Activated T-helper 1 cell treated with anti-CD3 and anti-CD28 coated beads, Interleukin-12 subunit alpha, Interleukin-12 subunit beta, Interleukin-2, Interleukin-4 antibody, amounts not matched to agents 30 ng/mL and 10 ng/mL and 1 ng/mL, durations not matched to agents 14 hours and 24 hours and 36 hours (primary cell): ENCODE results near the gene AK2. TPM values are rescaled to one million over a fixed set of nuclear protein-coding genes. Genes with fewer than 3 reads are reported as not detected.
"Not testable (repeated sequence)": the region's sequence is repeated elsewhere in the genome, so short reads cannot be mapped to it uniquely, and the experiment has no call there.

Experiments
- DNase-seq: peaks from one replicate; pipeline ENCODE4 v3.0.0; 2021; ENCODE audit warnings: low spot score
- H3K27ac Mint-ChIP-seq: one replicate; pipeline ENCODE4 v1.8.0; 2021; ENCODE audit warnings: mild to moderate bottlenecking, mixed read lengths
- H3K27me3 Mint-ChIP-seq: one replicate; pipeline ENCODE4 v1.8.0; 2022; ENCODE audit warnings: mild to moderate bottlenecking, moderate library complexity, mixed read lengths; ENCODE audit not compliant: insufficient read depth
- H3K36me3 Mint-ChIP-seq: one replicate; pipeline ENCODE4 v1.8.0; 2021; ENCODE audit warnings: low read depth, mixed read lengths
- H3K4me1 Mint-ChIP-seq: one replicate; pipeline ENCODE4 v1.8.0; 2021; ENCODE audit warnings: low read depth, mixed read lengths
- H3K4me3 Mint-ChIP-seq: one replicate; pipeline ENCODE4 v1.8.0; 2021; ENCODE audit warnings: mild to moderate bottlenecking, moderate library complexity, mixed read lengths
- H3K9me3 Mint-ChIP-seq: one replicate; pipeline ENCODE4 v1.8.0; 2021; ENCODE audit warnings: mixed read lengths
- intact Hi-C: fragments of 100-400 bp; cut with micrococcal nuclease; formaldehyde crosslinking; loops from one replicate; pipeline ENCODE4 v1.15.1; 2024
- total RNA-seq: library from RNA; stranded (reverse); gene quantifications from 2 replicates; pipeline ENCODE4 v1.2.3, GENCODE V29; 2022

AK2 gene
- total RNA-seq, 1 donor from 2014 or later: 400 TPM

GRCh38 chr1:32984455-32985171, 52.1 kb downstream of the AK2 start:
- intact Hi-C loops: loop anchor here (5.0 to 10.0 kb wide), 3 partner anchors 167 to 730 kb away; partner anchors contain the start of genes LCK, S100PBP and YARS1
- H3K4me3 Mint-ChIP-seq: peak overlapping the region; percentile 43
- peak; percentile 71 for DNase-seq
- no peaks in the 10 kb centered on the region for H3K9me3 Mint-ChIP-seq
- no peaks in the 10 kb centered on the region for H3K27me3 Mint-ChIP-seq
- peaks cover 91% of the 10 kb centered on the region for H3K4me1 Mint-ChIP-seq
- H3K27ac Mint-ChIP-seq: peak overlapping the region; percentile 92
- H3K36me3 Mint-ChIP-seq: peaks cover 18% of the 10 kb centered on the region

- no peak for DNase-seq
- no peaks in the 10 kb centered on the region for H3K27me3 Mint-ChIP-seq
- peak overlapping the region; percentile 43 for H3K4me3 Mint-ChIP-seq
- intact Hi-C loops: loop anchor here (5.0 to 10.0 kb wide), 3 partner anchors 167 to 729 kb away; partner anchors contain the start of genes LCK, S100PBP and YARS1
- H3K9me3 Mint-ChIP-seq: no peaks in the 10 kb centered on the region
- H3K4me1 Mint-ChIP-seq: peaks cover 90% of the 10 kb centered on the region
- peaks cover 19% of the 10 kb centered on the region for H3K36me3 Mint-ChIP-seq
- H3K27ac Mint-ChIP-seq: peak overlapping the region; percentile 92
Observed at GRCh38 chr1:32984090-32984454, 52.6 kb downstream of the AK2 start.

- H3K27ac Mint-ChIP-seq: peak overlapping the region; percentile 92
- peaks cover 84% of the 10 kb centered on the region for H3K4me1 Mint-ChIP-seq
- H3K9me3 Mint-ChIP-seq: no peaks in the 10 kb centered on the region
- intact Hi-C loops: loop anchor here (5.0 to 10.0 kb wide), 3 partner anchors 166 to 728 kb away; partner anchors contain the start of genes LCK, S100PBP and YARS1
- no peak for DNase-seq
- peak overlapping the region; percentile 3 for H3K4me3 Mint-ChIP-seq
- H3K27me3 Mint-ChIP-seq: no peaks in the 10 kb centered on the region
- peaks cover 17% of the 10 kb centered on the region for H3K36me3 Mint-ChIP-seq
Observed at GRCh38 chr1:32983020-32983419, 53.7 kb downstream of the AK2 start.

GRCh38 chr1:32981003-32981901, 55.4 kb downstream of the AK2 start:
- Mint-ChIP-seq H3K4me3 (peak overlapping the region; percentile 60), H3K27ac (peak overlapping the region; percentile 85), H3K36me3 (peaks cover 13% of the 10 kb centered on the region), H3K27me3 (no peaks in the 10 kb centered on the region), H3K9me3 (no peaks in the 10 kb centered on the region), H3K4me1 (peaks cover 81% of the 10 kb centered on the region)
- intact Hi-C loops: loop anchor here (1.0 to 10.0 kb wide), 10 partner anchors 9 to 726 kb away; partner anchors contain the start of genes AK2, AZIN2, LCK and RNF19B
- peak; percentile 65 for DNase-seq

GRCh38 chr1:32980080-32980479, 56.6 kb downstream of the AK2 start:
- H3K9me3 Mint-ChIP-seq: no peaks in the 10 kb centered on the region
- H3K36me3 Mint-ChIP-seq: peaks cover 11% of the 10 kb centered on the region
- peaks cover 69% of the 10 kb centered on the region for H3K4me1 Mint-ChIP-seq
- no peak overlapping the region for H3K4me3 Mint-ChIP-seq
- DNase-seq: no peak
- no peak overlapping the region for H3K27ac Mint-ChIP-seq
- no peaks in the 10 kb centered on the region for H3K27me3 Mint-ChIP-seq
- intact Hi-C loops: loop anchor here (2.0 to 10.0 kb wide), 4 partner anchors 57 to 725 kb away; partner anchors contain the start of genes AK2, LCK, S100PBP and YARS1

- no peaks in the 10 kb centered on the region for H3K27me3 Mint-ChIP-seq
- H3K4me1 Mint-ChIP-seq: peaks cover 57% of the 10 kb centered on the region
Observed at GRCh38 chr1:32978854-32979253, 57.8 kb downstream of the AK2 start.

GRCh38 chr1:32977546-32978087, 59.1 kb downstream of the AK2 start:
- Mint-ChIP-seq H3K4me1 (peaks cover 46% of the 10 kb centered on the region), H3K27me3 (peaks cover under 1% of the 10 kb centered on the region), H3K36me3 (peaks cover 9% of the 10 kb centered on the region), H3K27ac (no peak overlapping the region), H3K4me3 (no peak overlapping the region), H3K9me3 (no peaks in the 10 kb centered on the region)
- no peak for DNase-seq
- intact Hi-C loops: no loop called here

More at GRCh38 chr1:32978854-32979253, 57.8 kb downstream of the AK2 start:
- no peak overlapping the region for H3K27ac Mint-ChIP-seq
- H3K9me3 Mint-ChIP-seq: no peaks in the 10 kb centered on the region
- intact Hi-C loops: no loop called here
- no peak for DNase-seq
- H3K4me3 Mint-ChIP-seq: no peak overlapping the region
- H3K36me3 Mint-ChIP-seq: peaks cover 11% of the 10 kb centered on the region

- peaks cover 41% of the 10 kb centered on the region for H3K4me1 Mint-ChIP-seq
- H3K4me3 Mint-ChIP-seq, H3K27ac Mint-ChIP-seq, H3K9me3 Mint-ChIP-seq, intact Hi-C loops, DNase-seq, H3K27me3 Mint-ChIP-seq: not testable (repeated sequence)
- H3K36me3 Mint-ChIP-seq: peaks cover 13% of the 10 kb centered on the region
Observed at GRCh38 chr1:32975055-32975454, 61.6 kb downstream of the AK2 start.

GRCh38 chr1:32973458-32973857, 63.2 kb downstream of the AK2 start:
- intact Hi-C loops: not testable (repeated sequence)

GRCh38 chr1:32972814-32973428, 63.8 kb downstream of the AK2 start:
- intact Hi-C loops: loop anchor here (1.0 kb wide), 1 partner anchor 8 kb away; no protein-coding TSS in a partner anchor
- Mint-ChIP-seq H3K36me3 (peaks cover 17% of the 10 kb centered on the region), H3K27ac (no peak overlapping the region), H3K4me1 (peaks cover 45% of the 10 kb centered on the region), H3K4me3 (peak overlapping the region; percentile 62), H3K9me3 (no peaks in the 10 kb centered on the region), H3K27me3 (peaks cover 8% of the 10 kb centered on the region)
- DNase-seq: no peak

More at GRCh38 chr1:32973458-32973857, 63.2 kb downstream of the AK2 start:
- not testable (repeated sequence) for H3K27me3 Mint-ChIP-seq, DNase-seq, H3K9me3 Mint-ChIP-seq, H3K27ac Mint-ChIP-seq, H3K4me3 Mint-ChIP-seq
- H3K36me3 Mint-ChIP-seq: peaks cover 13% of the 10 kb centered on the region
- peaks cover 44% of the 10 kb centered on the region for H3K4me1 Mint-ChIP-seq

- H3K27me3 Mint-ChIP-seq: peaks cover 8% of the 10 kb centered on the region
- intact Hi-C loops: no loop called here
- no peak overlapping the region for H3K27ac Mint-ChIP-seq
- H3K9me3 Mint-ChIP-seq: no peaks in the 10 kb centered on the region
- peaks cover 15% of the 10 kb centered on the region for H3K36me3 Mint-ChIP-seq
- H3K4me1 Mint-ChIP-seq: peaks cover 47% of the 10 kb centered on the region
- DNase-seq: no peak
- H3K4me3 Mint-ChIP-seq: peak overlapping the region; percentile 62
Observed at GRCh38 chr1:32971576-32971975, 65.1 kb downstream of the AK2 start.

- DNase-seq: no peak
- peaks cover 49% of the 10 kb centered on the region for H3K4me1 Mint-ChIP-seq
Observed at GRCh38 chr1:32971156-32971555, 65.5 kb downstream of the AK2 start.

More at GRCh38 chr1:32971156-32971555, 65.5 kb downstream of the AK2 start:
- peaks cover 15% of the 10 kb centered on the region for H3K36me3 Mint-ChIP-seq
- intact Hi-C loops: no loop called here
- no peak overlapping the region for H3K4me3 Mint-ChIP-seq
- H3K27ac Mint-ChIP-seq: no peak overlapping the region
- no peaks in the 10 kb centered on the region for H3K9me3 Mint-ChIP-seq
- H3K27me3 Mint-ChIP-seq: peaks cover 8% of the 10 kb centered on the region
